Suprapubic skin (tissue), 3 donors: ENCODE measurements around the gene HNRNPUL2.

ENCODE experiments used
- CTCF ChIP-seq, 2 donors: fragments of 200-600 bp in 1 of 2; fragments of 450-650 bp in 1 of 2; sonication (generic) in 1 of 2; IDR thresholded peaks; one replicate each; pipeline ENCODE4 v1.5.1; 2016 to 2019; ENCODE audit warnings: antibody characterized with exemption in 2 of 2, mild to moderate bottlenecking in 1 of 2, moderate library complexity in 1 of 2
- EP300 ChIP-seq: sonication (generic); formaldehyde crosslinking; IDR thresholded peaks from one replicate; pipeline ENCODE4 v1.6.1; 2017; ENCODE audit warnings: antibody characterized with exemption
- POLR2A ChIP-seq, 2 donors: fragments of 450-650 bp; IDR thresholded peaks; one replicate each; pipeline ENCODE4 v1.6.1; 2017; ENCODE audit warnings: antibody characterized with exemption in 2 of 2, mild to moderate bottlenecking in 2 of 2, moderate library complexity in 2 of 2

DNA sequence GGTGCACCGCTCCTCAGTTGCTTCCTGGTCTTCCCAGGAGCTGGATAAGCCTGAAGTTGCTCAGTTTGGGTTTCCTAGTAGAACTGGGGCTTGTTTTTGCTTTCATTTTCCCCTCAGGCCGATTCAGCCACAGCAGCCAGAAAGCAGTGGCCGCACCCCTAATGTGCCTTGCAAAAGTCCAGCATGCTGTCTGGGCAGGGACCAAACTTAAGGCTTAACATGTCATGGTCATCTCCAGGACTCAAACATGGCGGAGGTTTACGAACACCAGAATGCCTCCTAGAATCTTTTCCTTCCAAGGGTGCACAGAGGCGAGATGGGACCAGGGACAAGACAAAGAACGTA lies 17.3 kb downstream of the HNRNPUL2 start:
- TF ChIP-seq POLR2A (IDR thresholded peaks at IDR 0.05) (no peak), CTCF (IDR thresholded peaks at IDR 0.05) (no peak), EP300 (no peak)
